ENCODE data around the gene ADISSP. TPM values are rescaled to one million over a fixed set of nuclear protein-coding genes. Genes with fewer than 3 reads are reported as not detected.

The ADISSP gene
- total RNA-seq, 4 donors from 2014 or later, result 3.0 to 19.9 (median 16.3) TPM

- in situ Hi-C loops (cut with MboI; ENCODE audit: low pct_ligation_motif_present in 1 of 4, low pct_unique_long_range_greater_than_20kb in 1 of 4, low sequenced_read_pairs in 3 of 4), result no loop called here
- no peaks in the 10 kb centered on the region for H3K9me3 ChIP-seq
- no peak for DNase-seq
- TF ChIP-seq CTCF (IDR thresholded peaks at IDR 0.05) (no peak), POLR2A (IDR thresholded peaks at IDR 0.05) (no peak), POLR2AphosphoS5 (IDR thresholded peaks at IDR 0.05) (no peak), EP300 (IDR thresholded peaks at IDR 0.05; ENCODE audit: low read depth) (no peak)
- no peaks in the 10 kb centered on the region for H3K36me3 ChIP-seq
- H3K4me3 ChIP-seq, result no peak overlapping the region
- no peaks in the 10 kb centered on the region for H3K4me1 ChIP-seq
- WGBS, 2 donors (ENCODE audit: low coverage in 1 of 2), result 72% methylated on average over 7 of the region's 7 CpGs; no CpG with 5 or more reads in 1 of the 2 donors
- intact Hi-C loops (cut with DNase I; ENCODE audit: low total_unique reads), result no loop called here
- H3K27ac ChIP-seq, result no peak overlapping the region
- peaks cover 15% of the 10 kb centered on the region for H3K27me3 ChIP-seq
Observed at GRCh38 chr20:3741836-3742458, 25.6 kb downstream of the ADISSP start.

DNA sequence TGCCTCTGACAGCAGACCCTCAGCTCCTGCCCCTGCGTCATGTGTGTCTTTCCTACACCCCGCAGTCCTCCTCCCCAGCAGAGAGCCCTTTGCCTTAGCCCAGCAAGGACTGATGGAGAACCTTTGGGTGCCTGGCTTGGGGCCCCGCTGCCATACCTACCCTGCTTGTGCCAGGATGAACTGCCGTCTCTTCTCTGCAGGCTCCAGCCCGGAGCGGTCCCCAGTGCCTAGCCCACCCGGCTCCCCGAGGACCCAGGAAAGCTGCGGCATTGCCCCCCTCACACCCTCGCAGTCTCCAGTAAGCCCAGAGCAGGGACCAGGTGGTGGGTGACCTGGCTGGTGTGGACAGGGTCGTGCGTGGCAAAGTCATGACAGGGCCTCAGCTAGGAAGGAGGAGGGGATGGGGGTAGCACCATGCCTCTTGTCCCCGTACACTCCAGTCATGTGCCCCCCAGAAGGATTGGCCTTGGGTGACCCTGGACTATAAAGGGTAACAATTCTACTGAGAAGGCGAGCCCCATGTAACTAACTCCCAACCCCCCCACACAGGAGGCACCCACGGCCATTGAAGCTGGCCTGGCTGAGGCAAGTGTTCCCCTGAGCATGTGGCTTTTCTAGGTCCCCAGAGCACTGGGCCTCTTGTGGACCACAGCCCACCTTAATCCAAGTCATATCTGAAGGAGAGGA lies 26.8 kb downstream of the ADISSP start:
- Histone ChIP-seq H3K9me3 (no peaks in the 10 kb centered on the region), H3K27ac (no peak overlapping the region), H3K36me3 (no peaks in the 10 kb centered on the region), H3K27me3 (peaks cover 15% of the 10 kb centered on the region), H3K4me3 (no peak overlapping the region), H3K4me1 (no peaks in the 10 kb centered on the region)
- TF ChIP-seq CTCF (IDR thresholded peaks at IDR 0.05), result no peak
- no peak for TF ChIP-seq POLR2A (IDR thresholded peaks at IDR 0.05)
- no peak for TF ChIP-seq POLR2AphosphoS5 (IDR thresholded peaks at IDR 0.05)
- no peak for TF ChIP-seq EP300 (IDR thresholded peaks at IDR 0.05; ENCODE audit: low read depth)
- in situ Hi-C loops (cut with MboI; ENCODE audit: low pct_ligation_motif_present in 1 of 4, low pct_unique_long_range_greater_than_20kb in 1 of 4, low sequenced_read_pairs in 3 of 4) (no loop called here), intact Hi-C loops (cut with DNase I; ENCODE audit: low total_unique reads) (no loop called here)
- no peak for DNase-seq
- WGBS, 2 donors (ENCODE audit: low coverage in 1 of 2), result 87% methylated on average over 15 of the region's 15 CpGs; no CpG with 5 or more reads in 1 of the 2 donors

GRCh38 chr20:3739926-3740451 lies 27.6 kb downstream of the ADISSP start:
- Histone ChIP-seq H3K4me1 (peaks cover 0 to under 1% (median 0%) of the 10 kb centered on the region in 4 donors), H3K4me3 (no peak overlapping the region), H3K27ac (peak overlapping the region in 2 of 4 donors; percentile 14 to 41), H3K27me3 (peaks cover 9% of the 10 kb centered on the region), H3K9me3 (no peaks in the 10 kb centered on the region), H3K36me3 (no peaks in the 10 kb centered on the region)
- DNase-seq, result no peak
- 70% methylated on average over 7 of the region's 7 CpGs; no CpG with 5 or more reads in 1 of the 2 donors for WGBS, 2 donors (ENCODE audit: low coverage in 1 of 2)
- no peak for TF ChIP-seq POLR2A (IDR thresholded peaks at IDR 0.05)
- no peak for TF ChIP-seq POLR2AphosphoS5 (IDR thresholded peaks at IDR 0.05)
- no peak for TF ChIP-seq EP300 (IDR thresholded peaks at IDR 0.05; ENCODE audit: low read depth)
- no peak for TF ChIP-seq CTCF (IDR thresholded peaks at IDR 0.05)
- intact Hi-C loops (cut with DNase I; ENCODE audit: low total_unique reads) (no loop called here), in situ Hi-C loops (cut with MboI; ENCODE audit: low pct_ligation_motif_present in 1 of 4, low pct_unique_long_range_greater_than_20kb in 1 of 4, low sequenced_read_pairs in 3 of 4) (no loop called here)

- Histone ChIP-seq H3K4me1 (peaks cover 0 to 7% (median 4%) of the 10 kb centered on the region in 4 donors), H3K27me3 (peaks cover 2% of the 10 kb centered on the region), H3K9me3 (no peaks in the 10 kb centered on the region), H3K4me3 (no peak overlapping the region), H3K27ac (peak overlapping the region in 2 of 4 donors; percentile 14 to 41), H3K36me3 (no peaks in the 10 kb centered on the region)
- intact Hi-C loops (cut with DNase I; ENCODE audit: low total_unique reads), result no loop called here
- no peak for DNase-seq
- no peak for TF ChIP-seq POLR2A (IDR thresholded peaks at IDR 0.05)
- no peak for TF ChIP-seq EP300 (IDR thresholded peaks at IDR 0.05; ENCODE audit: low read depth)
- no peak for TF ChIP-seq CTCF (IDR thresholded peaks at IDR 0.05)
- TF ChIP-seq POLR2AphosphoS5 (IDR thresholded peaks at IDR 0.05), result no peak
- in situ Hi-C loops (cut with MboI; ENCODE audit: low pct_ligation_motif_present in 1 of 4, low pct_unique_long_range_greater_than_20kb in 1 of 4, low sequenced_read_pairs in 3 of 4), result no loop called here
- 81 to 100% methylated on average over 1 to 19 of the region's 19 CpGs for WGBS, 2 donors (ENCODE audit: low coverage in 1 of 2)
Observed at GRCh38 chr20:3739054-3739925, 28.3 kb downstream of the ADISSP start.
